ENCODE measurements around the gene SNX25. TPM values are rescaled to one million over a fixed set of nuclear protein-coding genes. Genes with fewer than 3 reads are reported as not detected.
A peak's percentile ranks its signal among the peaks of the same experiment; 100 is the strongest.

SNX25 gene
- total RNA-seq, 2 donors from 2014 or later: 28.2 to 31.2 TPM

GRCh38 chr4:185213877-185214276, 4.5 kb downstream of the SNX25 start:
- H3K36me3 Mint-ChIP-seq (ENCODE audit: low read depth): peaks cover 22% of the 10 kb centered on the region
- H3K4me3 Mint-ChIP-seq: no peak overlapping the region
- H3K4me1 Mint-ChIP-seq: peaks cover 31% of the 10 kb centered on the region
- H3K27me3 Mint-ChIP-seq: no peaks in the 10 kb centered on the region
- no peak for ATAC-seq (replicated peaks)
- no peaks in the 10 kb centered on the region for H3K9me3 Mint-ChIP-seq
- H3K27ac Mint-ChIP-seq: no peak overlapping the region

- Mint-ChIP-seq H3K4me3 (no peak overlapping the region), H3K9me3 (no peaks in the 10 kb centered on the region), H3K4me1 (peaks cover 31% of the 10 kb centered on the region), H3K36me3 (ENCODE audit: low read depth) (peaks cover 22% of the 10 kb centered on the region), H3K27me3 (no peaks in the 10 kb centered on the region), H3K27ac (no peak overlapping the region)
- no peak for ATAC-seq (replicated peaks)
These were observed 5.9 kb downstream of the SNX25 start for GRCh38 chr4:185215261-185215660.

- no peaks in the 10 kb centered on the region for H3K27me3 Mint-ChIP-seq
These were observed 8.1 kb downstream of the SNX25 start for GRCh38 chr4:185217408-185217975.

GRCh38 chr4:185218312-185218711, 8.9 kb downstream of the SNX25 start:
- Mint-ChIP-seq H3K36me3 (ENCODE audit: low read depth) (peaks cover 13% of the 10 kb centered on the region), H3K4me3 (no peak overlapping the region), H3K27me3 (no peaks in the 10 kb centered on the region), H3K9me3 (peaks cover 6% of the 10 kb centered on the region), H3K4me1 (peaks cover 22% of the 10 kb centered on the region), H3K27ac (no peak overlapping the region)
- no peak for ATAC-seq (replicated peaks)

More at GRCh38 chr4:185217408-185217975, 8.1 kb downstream of the SNX25 start:
- ATAC-seq (replicated peaks): no peak
- peaks cover 27% of the 10 kb centered on the region for H3K4me1 Mint-ChIP-seq
- H3K9me3 Mint-ChIP-seq: peaks cover 6% of the 10 kb centered on the region
- H3K4me3 Mint-ChIP-seq: no peak overlapping the region
- peaks cover 14% of the 10 kb centered on the region for H3K36me3 Mint-ChIP-seq (ENCODE audit: low read depth)
- H3K27ac Mint-ChIP-seq: no peak overlapping the region

GRCh38 chr4:185219551-185220344, 10.3 kb downstream of the SNX25 start:
- no peak for ATAC-seq (replicated peaks)
- peaks cover 6% of the 10 kb centered on the region for H3K9me3 Mint-ChIP-seq
- no peak overlapping the region for H3K4me3 Mint-ChIP-seq
- H3K27ac Mint-ChIP-seq: no peak overlapping the region
- H3K36me3 Mint-ChIP-seq (ENCODE audit: low read depth): peaks cover 6% of the 10 kb centered on the region
- H3K27me3 Mint-ChIP-seq: no peaks in the 10 kb centered on the region
- H3K4me1 Mint-ChIP-seq: peaks cover 19% of the 10 kb centered on the region

GRCh38 chr4:185221491-185221890, 12.1 kb downstream of the SNX25 start:
- Mint-ChIP-seq H3K4me3 (no peak overlapping the region), H3K27me3 (no peaks in the 10 kb centered on the region), H3K27ac (no peak overlapping the region), H3K36me3 (ENCODE audit: low read depth) (peaks cover 6% of the 10 kb centered on the region), H3K4me1 (peaks cover 14% of the 10 kb centered on the region), H3K9me3 (peaks cover 6% of the 10 kb centered on the region)
- ATAC-seq (replicated peaks): no peak

- no peak for ATAC-seq (replicated peaks)
- H3K4me3 Mint-ChIP-seq: no peak overlapping the region
- peaks cover 6% of the 10 kb centered on the region for H3K9me3 Mint-ChIP-seq
- H3K27me3 Mint-ChIP-seq: no peaks in the 10 kb centered on the region
- H3K27ac Mint-ChIP-seq: no peak overlapping the region
- H3K36me3 Mint-ChIP-seq (ENCODE audit: low read depth): peaks cover 6% of the 10 kb centered on the region
- peaks cover 10% of the 10 kb centered on the region for H3K4me1 Mint-ChIP-seq
These were observed 12.5 kb downstream of the SNX25 start for GRCh38 chr4:185221912-185222311.

GRCh38 chr4:185222598-185222997, 13.2 kb downstream of the SNX25 start:
- H3K36me3 Mint-ChIP-seq (ENCODE audit: low read depth): peaks cover 6% of the 10 kb centered on the region
- H3K9me3 Mint-ChIP-seq: peaks cover 6% of the 10 kb centered on the region
- peaks cover 8% of the 10 kb centered on the region for H3K4me1 Mint-ChIP-seq
- H3K27ac Mint-ChIP-seq: no peak overlapping the region
- H3K4me3 Mint-ChIP-seq: no peak overlapping the region
- no peaks in the 10 kb centered on the region for H3K27me3 Mint-ChIP-seq
- ATAC-seq (replicated peaks): no peak

- Mint-ChIP-seq H3K4me3 (no peak overlapping the region), H3K9me3 (peaks cover 6% of the 10 kb centered on the region), H3K27ac (no peak overlapping the region), H3K27me3 (no peaks in the 10 kb centered on the region), H3K36me3 (ENCODE audit: low read depth) (peaks cover 6% of the 10 kb centered on the region), H3K4me1 (peaks cover 8% of the 10 kb centered on the region)
- ATAC-seq (replicated peaks): no peak
These were observed 15.2 kb downstream of the SNX25 start for GRCh38 chr4:185224597-185224996.

GRCh38 chr4:185225940-185226339, 16.5 kb downstream of the SNX25 start:
- Mint-ChIP-seq H3K9me3 (peaks cover 6% of the 10 kb centered on the region), H3K36me3 (ENCODE audit: low read depth) (peaks cover 6% of the 10 kb centered on the region), H3K4me3 (no peak overlapping the region), H3K27ac (no peak overlapping the region), H3K27me3 (no peaks in the 10 kb centered on the region), H3K4me1 (peaks cover 8% of the 10 kb centered on the region)
- ATAC-seq (replicated peaks): no peak

- peak; percentile 60 for ATAC-seq (replicated peaks)
- Mint-ChIP-seq H3K4me1 (peaks cover 5% of the 10 kb centered on the region), H3K36me3 (ENCODE audit: low read depth) (no peaks in the 10 kb centered on the region), H3K27ac (no peak overlapping the region), H3K4me3 (no peak overlapping the region), H3K9me3 (no peaks in the 10 kb centered on the region), H3K27me3 (no peaks in the 10 kb centered on the region)
These were observed 17.7 kb downstream of the SNX25 start for GRCh38 chr4:185227131-185227551.

GRCh38 chr4:185227713-185228278, 18.4 kb downstream of the SNX25 start:
- no peaks in the 10 kb centered on the region for H3K36me3 Mint-ChIP-seq (ENCODE audit: low read depth)
- H3K4me3 Mint-ChIP-seq: no peak overlapping the region
- no peaks in the 10 kb centered on the region for H3K27me3 Mint-ChIP-seq
- ATAC-seq (replicated peaks): no peak
- H3K9me3 Mint-ChIP-seq: no peaks in the 10 kb centered on the region
- H3K4me1 Mint-ChIP-seq: peaks cover 12% of the 10 kb centered on the region
- H3K27ac Mint-ChIP-seq: no peak overlapping the region

- Mint-ChIP-seq H3K4me3 (no peak overlapping the region), H3K36me3 (ENCODE audit: low read depth) (no peaks in the 10 kb centered on the region)
- no peak for ATAC-seq (replicated peaks)
These were observed 19.8 kb downstream of the SNX25 start for GRCh38 chr4:185229021-185229818.

GRCh38 chr4:185232370-185232769, 23.0 kb downstream of the SNX25 start:
- peak overlapping the region; percentile 70 for H3K27ac Mint-ChIP-seq
- no peak overlapping the region for H3K4me3 Mint-ChIP-seq
- peaks cover 13% of the 10 kb centered on the region for H3K4me1 Mint-ChIP-seq
- no peaks in the 10 kb centered on the region for H3K36me3 Mint-ChIP-seq (ENCODE audit: low read depth)
- ATAC-seq (replicated peaks): peak; percentile 69
- no peaks in the 10 kb centered on the region for H3K27me3 Mint-ChIP-seq
- no peaks in the 10 kb centered on the region for H3K9me3 Mint-ChIP-seq

More at GRCh38 chr4:185229021-185229818, 19.8 kb downstream of the SNX25 start:
- peaks cover 13% of the 10 kb centered on the region for H3K4me1 Mint-ChIP-seq
- no peaks in the 10 kb centered on the region for H3K27me3 Mint-ChIP-seq
- H3K9me3 Mint-ChIP-seq: no peaks in the 10 kb centered on the region
- no peak overlapping the region for H3K27ac Mint-ChIP-seq
